HCT116 (cell line): Measurements from ENCODE around the gene ANGPT4. TPM values are rescaled to one million over a fixed set of nuclear protein-coding genes. Genes with fewer than 3 reads are reported as not detected.

Experiments
- ATAC-seq: fragments of 200-7000 bp; cut with Tn5 transposase; 2 replicates; pipeline ENCODE4 v1.9.1; 2020; ENCODE audit warnings: mild to moderate bottlenecking, moderate library complexity
- BruUV-seq: library from RNA; stranded (reverse); fragments of 400-500 nt; replicated peaks from 2 replicates; lab custom pipeline; 2021; lab: Mats Ljungman, UMichigan
- CTCF ChIA-PET: fragments of 300-600 bp; sonication (Branson Sonifier 250); formaldehyde crosslinking; loops from one replicate; lab custom pipeline; 2021; ENCODE audit warnings: antibody characterized with exemption; lab: Charles Lee
- POLR2A ChIA-PET: fragments of 300-600, 350-600 bp; sonication (Branson Sonifier 250); formaldehyde crosslinking; loops from one replicate; lab custom pipeline; 2021; ENCODE audit warnings: antibody characterized with exemption; lab: Charles Lee
- RAD21 ChIA-PET, 2 experiments: fragments of 300-600 bp; sonication (Branson Sonifier 250); formaldehyde crosslinking; loops; one replicate each; lab custom pipeline; 2023; ENCODE audit warnings: low total read pairs in 2 of 2; ENCODE audit not compliant: uncharacterized antibody in 2 of 2, unreplicated experiment in 2 of 2, low non-redundant PET in 1 of 2; lab: Charles Lee
- DNase-seq: peaks from one replicate; pipeline ENCODE4 v3.0.0-alpha.2; 2010; ENCODE audit warnings: low read depth, low spot score
- H2AFZ ChIP-seq: fragments of 200-600 bp; shearing (Covaris generic), sonication (generic); 2 replicates; pipeline ENCODE4 v1.6.1; 2017; ENCODE audit warnings: low read depth, mixed run types, mixed read lengths, antibody characterized with exemption, low read length; ENCODE audit not compliant: poor library complexity, severe bottlenecking
- H3K27ac ChIP-seq: 2 replicates; pipeline ENCODE4 v1.5.1; 2012; ENCODE audit warnings: low read depth, low read length
- H3K27me3 ChIP-seq: fragments of 200-600 bp; sonication (generic); 2 replicates; pipeline ENCODE4 v1.6.1; 2016; ENCODE audit warnings: mixed run types, low read length, mixed read lengths; ENCODE audit not compliant: insufficient read depth
- H3K36me3 ChIP-seq, 2 experiments: fragments of 200-500 bp in 1 of 2; fragments of 200-600 bp in 1 of 2; sonication (Bioruptor generic) in 1 of 2; sonication (generic) in 1 of 2; 2 replicates each; pipeline versions ENCODE4 v1.5.1 to v1.6.1; 2014 to 2016; ENCODE audit warnings: low read length in 2 of 2, inconsistent platforms in 1 of 2, mixed read lengths in 1 of 2, mixed run types in 1 of 2; ENCODE audit not compliant: insufficient read depth in 2 of 2, control insufficient read depth in 1 of 2
- H3K4me1 ChIP-seq, 2 experiments: fragments of 200-600 bp in 1 of 2; sonication (generic) in 1 of 2; 2 replicates each; pipeline versions ENCODE4 v1.5.1 to v1.6.1; 2012 to 2017; ENCODE audit warnings: low read length in 2 of 2, inconsistent platforms in 1 of 2, mild to moderate bottlenecking in 1 of 2, mixed read lengths in 1 of 2, mixed run types in 1 of 2, moderate library complexity in 1 of 2; ENCODE audit not compliant: insufficient read depth in 2 of 2, control insufficient read depth in 1 of 2
- H3K4me2 ChIP-seq: fragments of 200-600 bp; sonication (generic); 2 replicates; pipeline ENCODE4 v1.6.1; 2017; ENCODE audit warnings: mixed run types, low read length, mixed read lengths
- H3K4me3 ChIP-seq, 2 experiments: fragments of 200-600 bp in 1 of 2; sonication (generic) in 1 of 2; replicated peaks in 1 of 2; 2 replicates each; pipeline ENCODE4 v1.5.1; 2011 to 2016; ENCODE audit warnings: low read length in 2 of 2, control low read depth in 1 of 2, low read depth in 1 of 2, mild to moderate bottlenecking in 1 of 2, mixed read lengths in 1 of 2, mixed run types in 1 of 2
- H3K79me2 ChIP-seq: fragments of 200-600 bp; sonication (generic); 2 replicates; pipeline ENCODE4 v1.6.1; 2017; ENCODE audit warnings: mild to moderate bottlenecking, mixed run types, low read length, moderate library complexity, mixed read lengths; ENCODE audit not compliant: insufficient read depth
- H3K9ac ChIP-seq: fragments of 200-600 bp; sonication (generic); 2 replicates; pipeline ENCODE4 v1.6.1; 2016; ENCODE audit warnings: low read length, mixed read lengths
- H3K9me2 ChIP-seq: fragments of 200-600 bp; sonication (generic), shearing (Covaris generic); 2 replicates; pipeline ENCODE4 v1.6.1; 2017; ENCODE audit warnings: mixed run types, mild to moderate bottlenecking, moderate library complexity; ENCODE audit not compliant: insufficient read depth
- H3K9me3 ChIP-seq, 2 experiments: fragments of 200-500 bp in 1 of 2; fragments of 200-600 bp in 1 of 2; sonication (Bioruptor generic) in 1 of 2; sonication (generic) in 1 of 2; 2 replicates each; pipeline ENCODE4 v1.6.1; 2014 to 2017; ENCODE audit warnings: low read length in 2 of 2, mixed read lengths in 2 of 2, inconsistent platforms in 1 of 2, low read depth in 1 of 2, mild to moderate bottlenecking in 1 of 2, mixed run types in 1 of 2, moderate library complexity in 1 of 2; ENCODE audit not compliant: control insufficient read depth in 1 of 2, insufficient read depth in 1 of 2
- H4K20me1 ChIP-seq: fragments of 200-600 bp; sonication (generic), shearing (Covaris generic); 2 replicates; pipeline ENCODE4 v1.6.1; 2017; ENCODE audit warnings: mixed run types, mild to moderate bottlenecking, moderate library complexity; ENCODE audit not compliant: insufficient read depth
- ATF3 ChIP-seq: IDR thresholded peaks from 2 replicates; pipeline ENCODE4 v1.6.1; 2012
- CEBPB ChIP-seq: IDR thresholded peaks from 2 replicates; pipeline ENCODE4 v1.6.1; 2012; ENCODE audit warnings: low read depth
- EZH2phosphoT487 ChIP-seq: fragments of 200-600 bp; IDR thresholded peaks from 2 replicates; pipeline ENCODE4 v1.6.1; 2018; ENCODE audit warnings: antibody characterized with exemption, borderline replicate concordance
- POLR2A ChIP-seq: IDR thresholded peaks from 2 replicates; pipeline ENCODE4 v1.7.0; 2011; ENCODE audit warnings: borderline replicate concordance; ENCODE audit not compliant: insufficient read depth, insufficient read length; ENCODE audit errors: extremely low read depth
- POLR2AphosphoS5 ChIP-seq: IDR thresholded peaks from 2 replicates; pipeline ENCODE4 v1.6.1; 2011; ENCODE audit warnings: mild to moderate bottlenecking, low read depth, low read length, moderate library complexity
- RAD21 ChIP-seq: IDR thresholded peaks from 2 replicates; pipeline ENCODE4 v1.6.1; 2012; ENCODE audit warnings: low read depth, mild to moderate bottlenecking
- REST ChIP-seq: IDR thresholded peaks from 2 replicates; pipeline ENCODE4 v1.6.1; 2012; ENCODE audit warnings: low read depth
- SP1 ChIP-seq: IDR thresholded peaks from 2 replicates; pipeline ENCODE4 v1.6.1; 2012; ENCODE audit warnings: low read depth
- SRF ChIP-seq: IDR thresholded peaks from 2 replicates; pipeline ENCODE4 v1.6.1; 2012; ENCODE audit warnings: low read depth
- TCF7L2 ChIP-seq: IDR thresholded peaks from 2 replicates; pipeline ENCODE4 v1.7.0; 2011; ENCODE audit warnings: borderline replicate concordance, inconsistent platforms; ENCODE audit not compliant: insufficient read depth, insufficient read length; ENCODE audit errors: extremely low read depth
- YY1 ChIP-seq: IDR thresholded peaks from 2 replicates; pipeline ENCODE4 v1.6.1; 2011; ENCODE audit warnings: low read length, low read depth, moderate library complexity, mild to moderate bottlenecking; ENCODE audit not compliant: insufficient replicate concordance; ENCODE audit errors: extremely low read depth
- ZNF274 ChIP-seq: fragments of 200-500 bp; sonication (Bioruptor generic); IDR thresholded peaks from 2 replicates; pipeline ENCODE4 v1.6.1; 2014; ENCODE audit warnings: mild to moderate bottlenecking, low read depth, low read length, inconsistent platforms
- intact Hi-C: fragments of 100-400 bp; cut with micrococcal nuclease; formaldehyde crosslinking; loops from 2 replicates; pipeline ENCODE4 v1.10.0; 2022
- total RNA-seq: library from RNA; stranded (reverse); gene quantifications from one replicate; pipeline ENCODE4 v1.2.1, GENCODE V29; 2021; ENCODE audit not compliant: unreplicated experiment

Gene ANGPT4
- total RNA-seq, 1 experiment from 2014 or later, result not detected

- H3K9ac ChIP-seq, result no peak overlapping the region
- no peak overlapping the region for H3K27ac ChIP-seq
- no peak overlapping the region for H2AFZ ChIP-seq
- H3K4me3 ChIP-seq, result no peak overlapping the region
- H4K20me1 ChIP-seq, result no peaks in the 10 kb centered on the region
- ChIA-PET POLR2A (no interaction called here), RAD21 (no interaction called here), CTCF (no interaction called here)
- no peak for ATAC-seq
- H3K9me2 ChIP-seq, result no peaks in the 10 kb centered on the region
- H3K36me3 ChIP-seq, result no peaks in the 10 kb centered on the region
- no peak for DNase-seq
- peaks cover 24 to 55% of the 10 kb centered on the region in 2 experiments for H3K4me1 ChIP-seq
- H3K27me3 ChIP-seq, result no peaks in the 10 kb centered on the region
- H3K79me2 ChIP-seq, result no peaks in the 10 kb centered on the region
- no peak overlapping the region for H3K4me2 ChIP-seq
- no peaks in the 10 kb centered on the region for H3K9me3 ChIP-seq
- TF ChIP-seq CEBPB (no peak), YY1 (no peak), SP1 (no peak), POLR2AphosphoS5 (no peak), EZH2phosphoT487 (no peak), TCF7L2 (no peak), SRF (no peak), REST (no peak), ZNF274 (no peak), ATF3 (no peak), POLR2A (no peak), RAD21 (no peak)
- BruUV-seq, result no TSS peak
- intact Hi-C loops, result no loop called here
These were observed 61.5 kb downstream of the ANGPT4 start for GRCh38 chr20:854601-855000.
